BJ (cell line): ENCODE data around the gene NFAT5. TPM values are rescaled to one million over a fixed set of nuclear protein-coding genes. Genes with fewer than 3 reads are reported as not detected.

ENCODE experiments used
- CTCF ChIA-PET: fragments of 350-600 bp; formaldehyde crosslinking; extraction: SDS; loops from one replicate; lab custom pipeline; 2021; ENCODE audit warnings: antibody characterized with exemption, inconsistent platforms; lab: Yijun Ruan, JAX
- POLR2A ChIA-PET: fragments of 300-600 bp; sonication (Branson Sonifier 250); formaldehyde crosslinking; extraction: SDS; loops from one replicate; lab custom pipeline; 2021; ENCODE audit warnings: antibody characterized with exemption; lab: Charles Lee
- DNase-seq: peaks from one replicate; pipeline ENCODE4 v3.0.0-alpha.2; 2011; ENCODE audit warnings: low read depth
- H3K27me3 ChIP-seq: 2 replicates; pipeline ENCODE4 v1.6.0; 2011; ENCODE audit warnings: low read length; ENCODE audit not compliant: control insufficient read depth, insufficient read depth
- H3K36me3 ChIP-seq: 2 replicates; pipeline ENCODE4 v1.5.1; 2011; ENCODE audit warnings: low read length; ENCODE audit not compliant: control insufficient read depth, insufficient read depth
- H3K4me3 ChIP-seq: 2 replicates; pipeline ENCODE4 v1.5.1; 2011; ENCODE audit warnings: low read depth, mild to moderate bottlenecking, control low read depth, low read length
- CTCF ChIP-seq: IDR thresholded peaks from 2 replicates; pipeline ENCODE4 v1.5.1; 2011; ENCODE audit warnings: low read depth, mild to moderate bottlenecking, control low read depth, inconsistent platforms, low read length, moderate library complexity; ENCODE audit not compliant: insufficient read depth
- polyA plus RNA-seq: library from polyadenylated mRNA; depleted of rRNA; stranded (reverse); fragments of >200 nt; gene quantifications from 2 replicates; pipeline ENCODE4 v1.2.3, GENCODE V29; 2011

Gene NFAT5
- polyA plus RNA-seq, 1 experiment = 29.6 TPM

- Histone ChIP-seq H3K27me3 (no peaks in the 10 kb centered on the region), H3K4me3 (no peak overlapping the region), H3K36me3 (no peaks in the 10 kb centered on the region)
- DNase-seq = no peak
- TF ChIP-seq CTCF = no peak
- ChIA-PET POLR2A (no interaction called here), CTCF (no interaction called here)
These were observed 3.0 kb upstream of the NFAT5 start for GRCh38 chr16:69562813-69563212.

DNA sequence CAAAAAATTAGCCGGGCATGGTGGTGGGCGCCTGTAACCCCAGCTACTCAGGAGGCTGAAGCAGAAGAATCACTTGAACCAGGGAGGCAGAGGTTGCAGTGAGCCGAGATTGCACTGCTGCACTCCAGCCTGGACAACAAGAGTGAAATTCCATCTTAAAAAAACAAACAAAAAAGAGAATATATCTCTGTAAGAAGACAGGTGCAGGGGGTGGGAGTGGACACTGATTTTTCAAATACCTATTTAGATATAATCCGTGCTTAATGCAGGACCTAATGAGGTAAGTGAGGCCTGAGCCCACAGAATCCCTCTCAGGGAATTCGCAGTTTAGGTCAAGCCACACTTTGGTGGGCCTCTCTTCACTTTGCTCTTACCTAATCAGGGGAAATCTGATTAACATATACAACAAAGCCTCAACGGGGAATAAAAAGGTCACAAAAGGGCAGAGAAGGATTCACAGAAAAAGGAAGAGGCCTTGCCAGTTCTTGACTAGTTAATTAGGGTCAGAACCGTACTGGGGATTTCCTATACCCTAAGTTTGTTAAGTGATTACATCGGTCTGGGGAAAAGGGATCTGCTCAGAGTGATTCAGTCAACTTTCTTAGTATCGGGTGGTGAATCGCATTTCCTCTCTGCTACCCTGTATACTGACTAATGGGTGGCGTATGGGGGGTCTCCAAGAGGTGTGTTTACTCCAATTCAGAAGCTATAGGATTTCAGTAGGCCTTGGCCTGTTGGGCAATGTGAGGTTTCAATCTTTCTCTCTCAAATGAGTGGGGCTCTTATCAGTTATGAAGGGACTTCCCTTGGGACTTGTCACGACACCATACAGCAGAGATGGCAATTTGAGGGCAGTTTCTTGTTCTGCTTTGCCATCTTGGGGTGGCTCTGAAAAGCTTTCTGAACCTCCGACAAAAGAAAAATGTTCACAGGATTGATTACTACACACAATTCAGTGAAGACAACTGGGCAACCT is 1.9 kb upstream of the NFAT5 start:
- no peak for DNase-seq
- ChIA-PET POLR2A (no interaction called here), CTCF (interaction anchor here (0.6 to 1.4 kb wide), 2 partner anchors 100 to 167 kb away, joined by 3 to 8 read pairs; no protein-coding TSS in a partner anchor)
- Histone ChIP-seq H3K27me3 (no peaks in the 10 kb centered on the region), H3K4me3 (no peak overlapping the region), H3K36me3 (no peaks in the 10 kb centered on the region; the same call in 1 of the 2 replicates)
- TF ChIP-seq CTCF = no peak

- H3K27me3 ChIP-seq = no peaks in the 10 kb centered on the region
- CTCF ChIA-PET = interaction anchor here (1.4 kb wide), 1 partner anchor 169 kb away, joined by 8 read pairs; no protein-coding TSS in a partner anchor
- H3K4me3 ChIP-seq = peak overlapping the region; percentile 74
- TF ChIP-seq CTCF = no peak
- DNase-seq = no peak
- POLR2A ChIA-PET = no interaction called here
- no peaks in the 10 kb centered on the region; the same call in 1 of the 2 replicates for H3K36me3 ChIP-seq
These were observed 708 bp upstream of the NFAT5 start for GRCh38 chr16:69564845-69565670.

GRCh38 chr16:69566240-69566980 is 644 bp downstream of the NFAT5 start:
- ChIA-PET CTCF (interaction anchor here (1.0 kb wide), 2 partner anchors 28 to 138 kb away, joined by 3 to 4 read pairs; no protein-coding TSS in a partner anchor), POLR2A (no interaction called here)
- DNase-seq = no peak
- TF ChIP-seq CTCF = no peak
- peak overlapping the region; percentile 74 for H3K4me3 ChIP-seq
- no peaks in the 10 kb centered on the region; the same call in 1 of the 2 replicates for H3K36me3 ChIP-seq
- no peaks in the 10 kb centered on the region for H3K27me3 ChIP-seq
